Esophagus muscularis mucosa (tissue), 3 donors: ENCODE results near the gene RBP2.

Experiments used
- POLR2A ChIP-seq: fragments of 450-650 bp; IDR thresholded peaks from one replicate; pipeline ENCODE4 v1.6.1; 2017; ENCODE audit warnings: antibody characterized with exemption, moderate library complexity, mild to moderate bottlenecking, low read depth
- POLR2AphosphoS5 ChIP-seq, 2 donors: sonication (generic); formaldehyde crosslinking; IDR thresholded peaks; one replicate each; pipeline ENCODE4 v1.6.1; 2017; ENCODE audit warnings: antibody characterized with exemption in 2 of 2
- TF ChIP-seq, protein P1 (sequence below), 3 experiments: fragments of 200-600 bp in 2 of 3; fragments of 450-650 bp in 1 of 3; sonication (generic) in 2 of 3; IDR thresholded peaks; one replicate each; pipeline ENCODE4 v1.5.1; 2017 to 2019; ENCODE audit warnings: antibody characterized with exemption in 3 of 3, mild to moderate bottlenecking in 2 of 3, moderate library complexity in 1 of 3

DNA sequence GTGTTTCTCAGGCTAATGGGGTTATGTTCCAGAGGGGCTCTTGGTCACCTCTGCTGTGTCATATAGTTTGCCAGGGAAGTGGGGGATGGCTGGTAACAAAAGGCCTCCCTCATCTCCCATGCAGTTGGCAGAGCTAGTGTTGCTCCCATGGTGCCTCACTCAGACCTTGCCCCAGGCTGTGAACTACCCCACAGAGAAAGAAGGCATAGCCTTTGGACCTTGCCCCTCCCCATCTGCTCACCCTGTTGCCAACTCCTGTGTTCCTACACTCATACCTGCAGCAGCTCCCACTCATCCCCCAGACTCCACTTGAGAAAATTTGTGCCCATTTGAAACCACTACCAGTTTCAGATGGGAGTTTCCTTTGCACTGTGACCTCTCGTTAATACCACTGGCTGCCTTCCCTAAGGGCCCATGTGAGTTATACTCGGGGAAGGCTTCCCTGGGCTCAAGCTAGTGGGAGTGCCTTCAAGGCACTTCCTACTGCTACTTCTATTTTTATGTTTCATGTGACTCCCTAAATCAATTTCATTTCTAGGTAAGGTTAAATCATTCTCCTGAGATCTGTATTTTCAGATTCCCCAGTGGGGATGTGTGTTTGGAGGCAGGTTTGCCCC lies 61.6 kb downstream of the RBP2 start:
- no peak for TF ChIP-seq POLR2A
- TF ChIP-seq, protein P1, sequence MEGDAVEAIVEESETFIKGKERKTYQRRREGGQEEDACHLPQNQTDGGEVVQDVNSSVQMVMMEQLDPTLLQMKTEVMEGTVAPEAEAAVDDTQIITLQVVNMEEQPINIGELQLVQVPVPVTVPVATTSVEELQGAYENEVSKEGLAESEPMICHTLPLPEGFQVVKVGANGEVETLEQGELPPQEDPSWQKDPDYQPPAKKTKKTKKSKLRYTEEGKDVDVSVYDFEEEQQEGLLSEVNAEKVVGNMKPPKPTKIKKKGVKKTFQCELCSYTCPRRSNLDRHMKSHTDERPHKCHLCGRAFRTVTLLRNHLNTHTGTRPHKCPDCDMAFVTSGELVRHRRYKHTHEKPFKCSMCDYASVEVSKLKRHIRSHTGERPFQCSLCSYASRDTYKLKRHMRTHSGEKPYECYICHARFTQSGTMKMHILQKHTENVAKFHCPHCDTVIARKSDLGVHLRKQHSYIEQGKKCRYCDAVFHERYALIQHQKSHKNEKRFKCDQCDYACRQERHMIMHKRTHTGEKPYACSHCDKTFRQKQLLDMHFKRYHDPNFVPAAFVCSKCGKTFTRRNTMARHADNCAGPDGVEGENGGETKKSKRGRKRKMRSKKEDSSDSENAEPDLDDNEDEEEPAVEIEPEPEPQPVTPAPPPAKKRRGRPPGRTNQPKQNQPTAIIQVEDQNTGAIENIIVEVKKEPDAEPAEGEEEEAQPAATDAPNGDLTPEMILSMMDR (IDR thresholded peaks at IDR 0.05), result no peak
- TF ChIP-seq POLR2AphosphoS5 (IDR thresholded peaks at IDR 0.05), result no peak
